K562 (cell line): Measurements from ENCODE around the gene GSTA4. TPM values are rescaled to one million over a fixed set of nuclear protein-coding genes. Genes with fewer than 3 reads are reported as not detected.

Experiments used
- CBFA2T3 ChIP-seq: fragments of 450-650 bp; IDR thresholded peaks from 2 replicates; pipeline ENCODE4 v1.6.1; 2017
- CREB1 ChIP-seq, 2 experiments: sonication (generic) in 1 of 2; formaldehyde crosslinking in 1 of 2; IDR thresholded peaks; 2 replicates each; pipeline versions ENCODE4 v1.6.1 to v1.8.0; 2012 to 2022; ENCODE audit warnings: inconsistent platforms in 1 of 2, mild to moderate bottlenecking in 1 of 2, missing genetic modification reagents in 1 of 2, moderate library complexity in 1 of 2
- DIDO1 ChIP-seq: fragments of 450-650 bp; IDR thresholded peaks from 2 replicates; pipeline ENCODE4 v1.6.1; 2016; ENCODE audit warnings: low read depth, missing biosample characterization, missing genetic modification characterization
- FOSL1 ChIP-seq: fragments of 200-800 bp; sonication (Bioruptor generic); conservative IDR thresholded peaks from 2 replicates; pipeline ENCODE4 v1.6.1; 2016; ENCODE audit warnings: missing genetic modification characterization, missing compliant biosample characterization
- FOXK1 ChIP-seq: sonication (generic); formaldehyde crosslinking; IDR thresholded peaks from 2 replicates; pipeline ENCODE4 v1.8.0; 2022; ENCODE audit warnings: missing genetic modification reagents, mild to moderate bottlenecking, borderline replicate concordance
- GABPA ChIP-seq: fragments of 200-800 bp; sonication (Bioruptor generic); conservative IDR thresholded peaks from 2 replicates; pipeline ENCODE4 v1.6.1; 2016; ENCODE audit warnings: low read depth, missing genetic modification characterization, missing compliant biosample characterization
- GABPB1 ChIP-seq: sonication (generic); formaldehyde crosslinking; IDR thresholded peaks from 2 replicates; pipeline ENCODE4 v1.8.0; 2022; ENCODE audit warnings: mild to moderate bottlenecking, missing genetic modification reagents
- HMG20A ChIP-seq: fragments of 450-650 bp; formaldehyde crosslinking; conservative IDR thresholded peaks from 2 replicates; pipeline ENCODE4 v1.4.0; 2020; ENCODE audit warnings: mild to moderate bottlenecking, mixed read lengths
- MBD1 ChIP-seq: fragments of 250-450 bp; sonication (Bioruptor Pico); IDR thresholded peaks from 2 replicates; pipeline ENCODE4 v1.8.0; 2022; ENCODE audit warnings: inconsistent platforms
- MCM5 ChIP-seq: fragments of 450-650 bp; IDR thresholded peaks from 2 replicates; pipeline ENCODE4 v1.6.1; 2016; ENCODE audit warnings: low read depth
- MCM7 ChIP-seq, 2 experiments: fragments of 450-650 bp; IDR thresholded peaks; 2 replicates each; pipeline ENCODE4 v1.6.1; 2016 to 2018
- MXI1 ChIP-seq: IDR thresholded peaks from 2 replicates; pipeline ENCODE4 v1.6.1; 2011; ENCODE audit warnings: low read depth, mild to moderate bottlenecking, improper control_type of control experiment, low read length
- NCOA2 ChIP-seq, 2 experiments: fragments of 450-650 bp; IDR thresholded peaks; 2 replicates each; pipeline ENCODE4 v1.6.1; 2018; ENCODE audit warnings: mild to moderate bottlenecking in 2 of 2, moderate library complexity in 1 of 2; ENCODE audit not compliant: partially characterized antibody in 2 of 2
- NEUROD1 ChIP-seq: fragments of 150-350 bp; IDR thresholded peaks from 2 replicates; pipeline ENCODE4 v1.6.1; 2014; ENCODE audit warnings: borderline replicate concordance, low read length, low read depth; ENCODE audit not compliant: partially characterized antibody
- ZNF316 ChIP-seq: fragments of 450-650 bp; IDR thresholded peaks from 2 replicates; pipeline ENCODE4 v1.6.1; 2016
- ZNF395 ChIP-seq: fragments of 200-800 bp; sonication (Bioruptor generic); IDR thresholded peaks from 2 replicates; pipeline ENCODE4 v1.6.1; 2017; ENCODE audit warnings: missing genetic modification characterization, missing compliant biosample characterization
- ZNF41 ChIP-seq: fragments of 250-450 bp; sonication (Bioruptor Pico); conservative IDR thresholded peaks from 2 replicates; pipeline ENCODE4 v1.4.0; 2020; ENCODE audit warnings: mild to moderate bottlenecking
- ZNF584 ChIP-seq: fragments of 200-800 bp; sonication (Bioruptor generic); IDR thresholded peaks from 2 replicates; pipeline ENCODE4 v1.6.1; 2016; ENCODE audit warnings: low read depth, mild to moderate bottlenecking, missing genetic modification characterization, missing compliant biosample characterization
- ZNF586 ChIP-seq: fragments of 450-650 bp; formaldehyde crosslinking; conservative IDR thresholded peaks from 2 replicates; pipeline ENCODE4 v1.4.0; 2020; ENCODE audit warnings: mild to moderate bottlenecking, moderate library complexity
- ZNF695 ChIP-seq: fragments of 450-650 bp; formaldehyde crosslinking; IDR thresholded peaks from 2 replicates; pipeline ENCODE4 v1.4.0; 2020; ENCODE audit warnings: mild to moderate bottlenecking, moderate library complexity
- ZNF717 ChIP-seq: fragments of 250-450 bp; sonication (Bioruptor Pico); IDR thresholded peaks from 2 replicates; pipeline ENCODE4 v1.5.0; 2021
- polyA plus RNA-seq, 8 experiments: library from polyadenylated mRNA; depleted of rRNA in 4 of 8; stranded (reverse) in 5 of 8; unstranded in 3 of 8; fragments of >200 nt; fragmentation: Nextera tagmentation in 2 of 8; fragmentation: Illumina TruSeq in 1 of 8; extraction: Ambion mirVana in 2 of 8; extraction: Trizol in 1 of 8; gene quantifications; 2 replicates each; pipeline versions ENCODE4 v1.2.1 to v1.2.3, GENCODE V29; 2011 to 2014; ENCODE audit warnings: inconsistent platforms in 1 of 8, missing spikeins in 1 of 8
- total RNA-seq, 7 experiments: library from RNA; depleted of rRNA in 6 of 7; stranded (reverse); fragments of >200 nt in 6 of 7; fragmentation: Illumina TruSeq in 2 of 7; extraction: Trizol in 2 of 7; gene quantifications; 2 replicates each; pipeline versions ENCODE4 v1.2.1 to v1.2.3, GENCODE V29; 2011 to 2021; ENCODE audit warnings: low replicate concordance in 1 of 7
- TF ChIP-seq, protein P1 (sequence below): fragments of 450-650 bp; formaldehyde crosslinking; IDR thresholded peaks from 2 replicates; pipeline ENCODE4 v1.4.0; 2022; ENCODE audit warnings: mild to moderate bottlenecking, moderate library complexity
- TF ChIP-seq, protein P2 (sequence below): fragments of 450-650 bp; IDR thresholded peaks from 2 replicates; pipeline ENCODE4 v1.6.1; 2018; ENCODE audit not compliant: partially characterized antibody

The GSTA4 gene
- total and polyA plus RNA-seq, 9 of the 15 experiments (the other 6 are each of a cell fraction or from before 2014, with no cell fraction given) = 0.89 to 4.0 (median 2.0) TPM

DNA sequence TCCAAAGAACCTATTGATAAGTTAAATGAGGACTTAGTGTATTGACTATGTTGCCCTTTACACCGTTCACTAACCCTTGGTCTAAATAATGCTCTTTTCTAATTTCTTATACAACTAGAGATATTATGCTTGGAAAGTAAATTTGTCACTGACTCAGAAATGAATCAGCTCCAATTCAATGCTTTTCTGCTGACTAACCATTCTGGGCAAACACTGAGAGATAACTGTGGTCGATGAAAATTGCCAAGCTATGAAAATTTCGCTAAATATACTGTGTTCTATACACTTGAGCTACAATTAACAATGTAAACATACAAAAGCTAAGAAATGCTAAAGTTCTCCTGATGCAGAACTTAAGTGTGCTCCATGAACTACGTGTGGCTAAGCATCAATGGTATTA lies 47.0 kb upstream of the GSTA4 start (continued):
- TF ChIP-seq NEUROD1 (no peak), MBD1 (no peak), ZNF316 (peak; percentile 98), FOSL1 (tag) (peak; percentile 90), CREB1 (IDR thresholded peaks at IDR 0.05) (no peak), CREB1 (CRISPR knock-in tag; IDR thresholded peaks at IDR 0.05) (no peak), DIDO1 (tag) (no peak), ZNF586 (CRISPR knock-in tag) (no peak), ZNF717 (CRISPR knock-in tag) (no peak), ZNF695 (no peak), ZNF41 (no peak), MXI1 (no peak), FOXK1 (CRISPR knock-in tag) (no peak), GABPB1 (CRISPR knock-in tag) (no peak), MCM5 (no peak), ZNF395 (no peak), ZNF584 (CRISPR knock-in tag) (no peak), MCM7 (IDR thresholded peaks at IDR 0.05) (no peak), NCOA2 (IDR thresholded peaks at IDR 0.05; ENCODE audit: partially characterized antibody in 2 of 2) (no peak), CBFA2T3 (peak; percentile 27; the same call in 1 of the 2 replicates), GABPA (tag) (no peak), HMG20A (CRISPR knock-in tag) (no peak)
- TF ChIP-seq, protein P1, sequence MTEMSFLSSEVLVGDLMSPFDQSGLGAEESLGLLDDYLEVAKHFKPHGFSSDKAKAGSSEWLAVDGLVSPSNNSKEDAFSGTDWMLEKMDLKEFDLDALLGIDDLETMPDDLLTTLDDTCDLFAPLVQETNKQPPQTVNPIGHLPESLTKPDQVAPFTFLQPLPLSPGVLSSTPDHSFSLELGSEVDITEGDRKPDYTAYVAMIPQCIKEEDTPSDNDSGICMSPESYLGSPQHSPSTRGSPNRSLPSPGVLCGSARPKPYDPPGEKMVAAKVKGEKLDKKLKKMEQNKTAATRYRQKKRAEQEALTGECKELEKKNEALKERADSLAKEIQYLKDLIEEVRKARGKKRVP (CRISPR knock-in tag) = no peak
- TF ChIP-seq, protein P2, sequence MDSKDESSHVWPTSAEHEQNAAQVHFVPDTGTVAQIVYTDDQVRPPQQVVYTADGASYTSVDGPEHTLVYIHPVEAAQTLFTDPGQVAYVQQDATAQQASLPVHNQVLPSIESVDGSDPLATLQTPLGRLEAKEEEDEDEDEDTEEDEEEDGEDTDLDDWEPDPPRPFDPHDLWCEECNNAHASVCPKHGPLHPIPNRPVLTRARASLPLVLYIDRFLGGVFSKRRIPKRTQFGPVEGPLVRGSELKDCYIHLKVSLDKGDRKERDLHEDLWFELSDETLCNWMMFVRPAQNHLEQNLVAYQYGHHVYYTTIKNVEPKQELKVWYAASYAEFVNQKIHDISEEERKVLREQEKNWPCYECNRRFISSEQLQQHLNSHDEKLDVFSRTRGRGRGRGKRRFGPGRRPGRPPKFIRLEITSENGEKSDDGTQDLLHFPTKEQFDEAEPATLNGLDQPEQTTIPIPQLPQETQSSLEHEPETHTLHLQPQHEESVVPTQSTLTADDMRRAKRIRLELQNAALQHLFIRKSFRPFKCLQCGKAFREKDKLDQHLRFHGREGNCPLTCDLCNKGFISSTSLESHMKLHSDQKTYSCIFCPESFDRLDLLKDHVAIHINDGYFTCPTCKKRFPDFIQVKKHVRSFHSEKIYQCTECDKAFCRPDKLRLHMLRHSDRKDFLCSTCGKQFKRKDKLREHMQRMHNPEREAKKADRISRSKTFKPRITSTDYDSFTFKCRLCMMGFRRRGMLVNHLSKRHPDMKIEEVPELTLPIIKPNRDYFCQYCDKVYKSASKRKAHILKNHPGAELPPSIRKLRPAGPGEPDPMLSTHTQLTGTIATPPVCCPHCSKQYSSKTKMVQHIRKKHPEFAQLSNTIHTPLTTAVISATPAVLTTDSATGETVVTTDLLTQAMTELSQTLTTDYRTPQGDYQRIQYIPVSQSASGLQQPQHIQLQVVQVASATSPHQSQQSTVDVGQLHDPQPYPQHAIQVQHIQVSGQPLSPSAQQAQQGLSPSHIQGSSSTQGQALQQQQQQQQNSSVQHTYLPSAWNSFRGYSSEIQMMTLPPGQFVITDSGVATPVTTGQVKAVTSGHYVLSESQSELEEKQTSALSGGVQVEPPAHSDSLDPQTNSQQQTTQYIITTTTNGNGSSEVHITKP = no peak
